Esophagus muscularis mucosa (tissue), 4 donors: Measurements from ENCODE around the gene CENPP. TPM values are rescaled to one million over a fixed set of nuclear protein-coding genes. Genes with fewer than 3 reads are reported as not detected.

Experiments
- DNase-seq: peaks from one replicate; pipeline ENCODE4 v3.0.0-alpha.2; 2017; ENCODE audit errors: extremely low spot score
- H3K27ac ChIP-seq, 4 donors: fragments of 200-600 bp; sonication (generic); replicated peaks in 1 of 4; 1 replicate in 3 of 4; 2 replicates in 1 of 4; pipeline ENCODE4 v1.5.1; 2016 to 2019; ENCODE audit warnings: mild to moderate bottlenecking in 1 of 4
- H3K27me3 ChIP-seq, 4 donors: fragments of 200-600 bp; sonication (generic); one replicate each; pipeline versions ENCODE4 v1.5.1 to v1.6.0; 2016 to 2019
- H3K36me3 ChIP-seq, 4 donors: fragments of 200-600 bp; sonication (generic); one replicate each; pipeline ENCODE4 v1.5.1; 2016 to 2019
- H3K4me1 ChIP-seq, 4 donors: fragments of 200-600 bp; sonication (generic); one replicate each; pipeline ENCODE4 v1.5.1; 2016 to 2019
- H3K4me3 ChIP-seq, 4 donors: fragments of 200-600 bp; sonication (generic); 1 replicate in 2 of 4; 2 replicates in 2 of 4; pipeline ENCODE4 v1.5.1; 2016 to 2019; ENCODE audit warnings: mild to moderate bottlenecking in 4 of 4, moderate library complexity in 1 of 4
- H3K9me3 ChIP-seq, 4 donors: fragments of 200-600 bp; sonication (generic); 1 replicate in 3 of 4; 2 replicates in 1 of 4; pipeline ENCODE4 v1.5.1; 2016 to 2019
- EP300 ChIP-seq: sonication (generic); formaldehyde crosslinking; IDR thresholded peaks from one replicate; pipeline ENCODE4 v1.6.1; 2017; ENCODE audit warnings: antibody characterized with exemption
- POLR2A ChIP-seq: fragments of 450-650 bp; IDR thresholded peaks from one replicate; pipeline ENCODE4 v1.6.1; 2017; ENCODE audit warnings: antibody characterized with exemption, moderate library complexity, mild to moderate bottlenecking, low read depth
- POLR2AphosphoS5 ChIP-seq, 2 donors: sonication (generic); formaldehyde crosslinking; IDR thresholded peaks; one replicate each; pipeline ENCODE4 v1.6.1; 2017; ENCODE audit warnings: antibody characterized with exemption in 2 of 2
- WGBS: methylation state at CpG from one replicate; pipeline ENCODE4 v1.1.5; 2018; 5-methylcytosine and 5-hydroxymethylcytosine counted together
- intact Hi-C: fragments of 100-400 bp; cut with DNase I; formaldehyde crosslinking; loops from one replicate; pipeline ENCODE4 v1.15.1; 2023
- total RNA-seq, 4 donors: library from RNA; depleted of rRNA; stranded (reverse); fragments of >200 nt; gene quantifications; one replicate each; pipeline versions ENCODE4 v1.1.0 to v1.2.1, GENCODE V29; 2016
- TF ChIP-seq, protein P1 (sequence below), 3 experiments: fragments of 200-600 bp in 2 of 3; fragments of 450-650 bp in 1 of 3; sonication (generic) in 2 of 3; IDR thresholded peaks; one replicate each; pipeline ENCODE4 v1.5.1; 2017 to 2019; ENCODE audit warnings: antibody characterized with exemption in 3 of 3, mild to moderate bottlenecking in 2 of 3, moderate library complexity in 1 of 3

CENPP gene
- total RNA-seq, 4 donors from 2014 or later: 1.0 to 5.8 (median 2.0) TPM

DNA sequence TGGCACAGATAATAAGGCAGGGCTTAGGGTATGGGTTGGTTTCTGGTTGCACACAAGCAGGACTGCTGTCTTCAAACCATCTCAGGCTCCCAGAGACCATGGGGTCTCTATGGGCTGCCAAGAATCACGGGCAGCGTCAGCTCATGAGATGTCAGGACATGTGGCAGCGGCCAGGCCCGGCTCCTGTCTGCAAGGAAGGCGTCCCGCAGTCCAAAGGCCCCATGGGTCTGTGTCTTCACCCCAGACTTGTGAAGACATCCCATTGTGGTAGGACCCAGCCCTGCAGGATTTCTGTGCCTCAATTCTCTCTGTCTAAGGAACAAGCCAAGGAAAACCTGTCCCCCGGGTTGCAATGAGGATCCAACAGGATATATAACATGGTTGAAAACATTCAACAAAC lies 311.6 kb downstream of the CENPP start:
- Histone ChIP-seq H3K36me3 (peaks cover 21 to 96% (median 84%) of the 10 kb centered on the region in 4 donors), H3K4me1 (peaks cover 8 to 29% (median 24%) of the 10 kb centered on the region in 4 donors), H3K27me3 (no peaks in the 10 kb centered on the region), H3K9me3 (no peaks in the 10 kb centered on the region), H3K4me3 (no peak overlapping the region), H3K27ac (no peak overlapping the region)
- TF ChIP-seq POLR2A (no peak), POLR2AphosphoS5 (IDR thresholded peaks at IDR 0.05) (no peak), EP300 (no peak)
- TF ChIP-seq, protein P1, sequence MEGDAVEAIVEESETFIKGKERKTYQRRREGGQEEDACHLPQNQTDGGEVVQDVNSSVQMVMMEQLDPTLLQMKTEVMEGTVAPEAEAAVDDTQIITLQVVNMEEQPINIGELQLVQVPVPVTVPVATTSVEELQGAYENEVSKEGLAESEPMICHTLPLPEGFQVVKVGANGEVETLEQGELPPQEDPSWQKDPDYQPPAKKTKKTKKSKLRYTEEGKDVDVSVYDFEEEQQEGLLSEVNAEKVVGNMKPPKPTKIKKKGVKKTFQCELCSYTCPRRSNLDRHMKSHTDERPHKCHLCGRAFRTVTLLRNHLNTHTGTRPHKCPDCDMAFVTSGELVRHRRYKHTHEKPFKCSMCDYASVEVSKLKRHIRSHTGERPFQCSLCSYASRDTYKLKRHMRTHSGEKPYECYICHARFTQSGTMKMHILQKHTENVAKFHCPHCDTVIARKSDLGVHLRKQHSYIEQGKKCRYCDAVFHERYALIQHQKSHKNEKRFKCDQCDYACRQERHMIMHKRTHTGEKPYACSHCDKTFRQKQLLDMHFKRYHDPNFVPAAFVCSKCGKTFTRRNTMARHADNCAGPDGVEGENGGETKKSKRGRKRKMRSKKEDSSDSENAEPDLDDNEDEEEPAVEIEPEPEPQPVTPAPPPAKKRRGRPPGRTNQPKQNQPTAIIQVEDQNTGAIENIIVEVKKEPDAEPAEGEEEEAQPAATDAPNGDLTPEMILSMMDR (IDR thresholded peaks at IDR 0.05): no peak
- WGBS: 97% methylated on average over 6 of the region's 7 CpGs
- intact Hi-C loops: loop anchor here (5.0 to 10.0 kb wide), 3 partner anchors 200 to 503 kb away; partner anchors contain the start of genes CENPP and NOL8
- DNase-seq: peak; percentile 87

DNA sequence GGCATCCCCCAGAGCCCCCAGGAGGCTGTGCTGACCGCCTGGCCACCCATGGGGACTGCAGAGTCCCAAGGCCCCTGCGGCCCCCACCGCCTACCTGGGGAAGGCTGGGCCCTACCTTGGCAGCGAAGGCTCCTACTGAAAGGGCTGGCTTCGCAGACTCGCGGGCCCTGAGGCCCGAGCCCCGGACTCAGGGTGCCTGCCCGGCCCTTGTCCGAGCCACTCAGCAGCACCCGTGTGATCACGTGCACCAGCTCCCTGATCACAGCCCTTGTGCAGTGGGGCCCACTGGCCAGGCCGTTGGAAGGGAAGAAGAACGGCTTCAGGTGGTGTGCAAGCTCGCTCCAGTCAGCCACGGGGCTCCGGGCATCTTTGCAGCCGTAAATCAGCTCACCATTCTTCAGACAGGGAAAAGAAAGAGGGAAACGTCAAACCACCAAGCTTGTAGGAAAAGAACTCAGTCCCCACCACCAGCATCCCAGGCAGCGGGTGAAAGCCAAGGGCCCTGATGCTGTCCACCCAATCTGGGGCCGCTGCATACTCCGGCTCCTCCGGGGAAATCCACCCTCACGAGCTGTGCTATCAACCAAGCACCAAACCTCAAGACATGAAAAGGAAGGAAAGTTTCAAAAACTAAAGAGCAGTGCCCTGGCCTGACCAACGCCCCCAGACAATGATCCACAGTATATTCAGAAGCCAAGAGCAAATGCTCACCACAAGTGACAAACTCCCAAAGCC lies 312.3 kb downstream of the CENPP start:
- Histone ChIP-seq H3K27me3 (no peaks in the 10 kb centered on the region), H3K4me1 (peaks cover 8 to 21% (median 17%) of the 10 kb centered on the region in 4 donors), H3K36me3 (peaks cover 24 to 97% (median 88%) of the 10 kb centered on the region in 4 donors), H3K4me3 (no peak overlapping the region), H3K9me3 (no peaks in the 10 kb centered on the region), H3K27ac (no peak overlapping the region)
- peak; percentile 57 for DNase-seq
- TF ChIP-seq, protein P1 (IDR thresholded peaks at IDR 0.05): no peak
- TF ChIP-seq POLR2AphosphoS5 (IDR thresholded peaks at IDR 0.05) (no peak), POLR2A (no peak), EP300 (no peak)
- intact Hi-C loops: loop anchor here (5.0 to 10.0 kb wide), 3 partner anchors 201 to 503 kb away; partner anchors contain the start of genes CENPP and NOL8
- WGBS: 95% methylated on average over 15 of the region's 26 CpGs

DNA sequence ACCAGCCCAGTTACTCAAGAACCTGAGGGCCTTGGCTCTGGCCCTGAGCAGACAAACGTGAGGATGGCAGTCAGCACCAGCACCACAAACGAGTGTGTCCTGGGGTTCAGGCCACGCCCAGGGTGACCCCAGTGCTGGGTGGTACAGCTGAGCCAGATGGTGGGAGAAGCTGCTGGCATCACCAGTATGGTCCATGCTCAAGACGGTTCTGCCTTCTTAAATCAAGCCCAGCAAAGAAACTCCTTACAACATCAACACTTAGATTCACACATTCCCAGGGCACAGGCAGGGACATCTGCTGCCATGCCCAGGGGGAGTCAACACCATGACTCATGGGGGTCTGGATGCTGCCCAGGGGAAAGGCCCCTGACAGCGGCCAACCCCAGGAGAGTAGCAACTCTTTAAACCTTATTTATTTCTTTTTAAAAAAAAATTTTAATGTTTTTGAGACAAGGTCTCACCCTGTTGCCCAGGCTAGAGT lies 312.9 kb downstream of the CENPP start:
- TF ChIP-seq, protein P1 (IDR thresholded peaks at IDR 0.05): no peak
- no peak for TF ChIP-seq EP300
- TF ChIP-seq POLR2AphosphoS5 (IDR thresholded peaks at IDR 0.05): no peak
- no peak for TF ChIP-seq POLR2A
- H3K27me3 ChIP-seq: no peaks in the 10 kb centered on the region
- H3K9me3 ChIP-seq: no peaks in the 10 kb centered on the region
- no peak overlapping the region for H3K4me3 ChIP-seq
- DNase-seq: no peak
- no peak overlapping the region for H3K27ac ChIP-seq
- peaks cover 20 to 99% (median 91%) of the 10 kb centered on the region in 4 donors for H3K36me3 ChIP-seq
- peaks cover 8 to 16% (median 15%) of the 10 kb centered on the region in 4 donors for H3K4me1 ChIP-seq
- intact Hi-C loops: loop anchor here (5.0 to 10.0 kb wide), 3 partner anchors 201 to 504 kb away; partner anchors contain the start of genes CENPP and NOL8
- WGBS: 70% methylated on average over 5 of the region's 5 CpGs

DNA sequence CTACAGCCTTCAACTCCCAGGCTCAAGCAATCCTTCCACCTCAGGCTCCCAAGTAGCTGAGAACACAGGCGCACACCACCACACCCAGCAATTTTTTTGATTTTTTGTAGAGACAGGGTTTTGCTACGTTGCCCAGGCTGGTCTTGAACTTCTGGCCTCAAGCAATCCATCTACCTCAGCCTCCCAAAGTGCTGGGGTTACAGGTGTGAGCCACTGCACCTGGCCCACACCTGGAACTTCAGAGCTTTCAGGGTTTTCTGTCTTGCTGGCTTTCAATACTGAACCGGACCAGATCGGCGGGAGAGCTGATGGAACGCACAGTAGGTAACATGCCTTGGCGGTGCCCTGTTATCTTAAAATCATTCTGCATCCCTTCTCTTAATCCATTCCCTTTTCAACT lies 313.4 kb downstream of the CENPP start:
- peaks cover 16 to 99% (median 91%) of the 10 kb centered on the region in 4 donors for H3K36me3 ChIP-seq
- H3K4me1 ChIP-seq: peaks cover 8 to 12% (median 10%) of the 10 kb centered on the region in 4 donors
- H3K9me3 ChIP-seq: no peaks in the 10 kb centered on the region
- no peak overlapping the region for H3K27ac ChIP-seq
- DNase-seq: peak; percentile 53
- H3K4me3 ChIP-seq: no peak overlapping the region
- 90% methylated on average over 7 of the region's 7 CpGs for WGBS
- intact Hi-C loops: loop anchor here (5.0 to 10.0 kb wide), 3 partner anchors 202 to 504 kb away; partner anchors contain the start of genes CENPP and NOL8
- H3K27me3 ChIP-seq: no peaks in the 10 kb centered on the region
- no peak for TF ChIP-seq POLR2AphosphoS5 (IDR thresholded peaks at IDR 0.05)
- TF ChIP-seq EP300: no peak
- TF ChIP-seq, protein P1 (IDR thresholded peaks at IDR 0.05): no peak
